GM12878 (cell line): ENCODE data around the gene DYNLT4.

Source experiments
- BACH1 ChIP-seq: fragments of 450-650 bp; IDR thresholded peaks from 2 replicates; pipeline ENCODE4 v1.6.1; 2017; ENCODE audit warnings: mild to moderate bottlenecking, borderline replicate concordance
- EED ChIP-seq: sonication (generic); IDR thresholded peaks from 2 replicates; pipeline ENCODE4 v1.6.1; 2016; ENCODE audit warnings: antibody characterized with exemption, low read depth
- EZH2 ChIP-seq: IDR thresholded peaks from 2 replicates; pipeline ENCODE4 v1.6.1; 2012; ENCODE audit warnings: low read depth, mild to moderate bottlenecking, control low read depth, inconsistent platforms, low read length, borderline replicate concordance; ENCODE audit not compliant: control insufficient read depth
- MTA2 ChIP-seq: fragments of 450-650 bp; IDR thresholded peaks from 2 replicates; pipeline ENCODE4 v1.6.1; 2016; ENCODE audit warnings: low read depth, mild to moderate bottlenecking, moderate library complexity
- MTA3 ChIP-seq: IDR thresholded peaks from 2 replicates; pipeline ENCODE4 v1.6.1; 2012; ENCODE audit warnings: low read length, inconsistent platforms, borderline replicate concordance
- NFIC ChIP-seq: IDR thresholded peaks from 2 replicates; pipeline ENCODE4 v1.6.1; 2012; ENCODE audit warnings: low read depth, mild to moderate bottlenecking, inconsistent platforms, low read length, moderate library complexity
- POLR2A ChIP-seq: IDR thresholded peaks from 2 replicates; pipeline ENCODE4 v1.6.1; 2011; ENCODE audit warnings: low read depth, mild to moderate bottlenecking, low read length
- SRF ChIP-seq, 2 experiments: IDR thresholded peaks; 2 replicates each; pipeline ENCODE4 v1.6.1; 2011; ENCODE audit warnings: low read depth in 2 of 2, low read length in 2 of 2, mild to moderate bottlenecking in 1 of 2, moderate library complexity in 1 of 2
- YY1 ChIP-seq: IDR thresholded peaks from 2 replicates; pipeline ENCODE4 v1.6.1; 2011; ENCODE audit warnings: low read depth, mild to moderate bottlenecking, low read length
- TF ChIP-seq, protein P1 (sequence below): IDR thresholded peaks from 2 replicates; pipeline ENCODE4 v1.6.1; 2012; ENCODE audit warnings: low read length, inconsistent platforms
- TF ChIP-seq, protein P2 (sequence below), 3 experiments: IDR thresholded peaks in 2 of 3; conservative IDR thresholded peaks in 1 of 3; 2 replicates each; pipeline ENCODE4 v1.5.1; 2011; ENCODE audit warnings: low read depth in 3 of 3, low read length in 3 of 3, mild to moderate bottlenecking in 3 of 3, control low read depth in 2 of 3, moderate library complexity in 2 of 3, inconsistent platforms in 1 of 3, mixed read lengths in 1 of 3; ENCODE audit not compliant: control insufficient read depth in 2 of 3, insufficient read depth in 1 of 3; ENCODE audit errors: extremely low read depth in 1 of 3

DNA sequence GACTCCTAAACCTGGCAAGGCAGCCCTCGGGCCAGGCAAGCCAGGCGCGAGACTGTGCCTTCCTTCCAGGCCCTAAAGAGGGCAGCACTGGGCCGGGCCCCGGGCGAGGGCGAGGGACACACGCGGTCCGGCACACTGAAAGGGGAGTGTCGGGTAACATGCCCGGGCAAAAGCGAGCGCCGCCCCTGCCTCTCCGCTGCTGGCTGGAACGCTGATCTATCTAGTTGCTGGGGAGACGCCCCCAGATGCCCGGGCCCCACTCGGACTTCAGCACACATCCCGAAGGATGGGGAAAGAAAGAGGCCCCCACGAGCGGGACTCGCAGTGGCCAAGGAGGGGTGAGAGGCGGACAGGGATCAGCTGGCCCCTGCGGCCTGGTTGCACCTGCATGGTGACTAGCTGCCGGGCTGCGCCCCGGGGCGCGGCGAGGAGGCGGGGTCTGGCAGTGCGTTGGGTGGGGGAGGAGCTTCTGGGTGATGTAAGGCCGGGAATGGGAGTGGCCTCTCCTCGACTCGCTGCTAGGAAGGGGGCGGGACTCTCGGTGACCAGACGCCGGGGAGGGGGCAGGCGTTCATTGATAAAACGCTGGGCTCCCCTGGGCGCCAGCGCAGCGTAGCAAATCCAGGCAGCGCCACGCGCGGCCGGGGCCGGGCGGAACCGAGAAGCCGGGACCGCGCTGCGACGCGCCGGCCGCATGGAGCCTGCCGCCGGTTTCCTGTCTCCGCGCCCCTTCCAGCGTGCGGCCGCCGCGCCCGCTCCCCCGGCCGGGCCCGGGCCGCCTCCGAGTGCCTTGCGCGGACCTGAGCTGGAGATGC is 7.2 kb downstream of the DYNLT4 start, which contains the start of gene PLK3:
- TF ChIP-seq MTA2 (no peak), SRF (IDR thresholded peaks at IDR 0.05; ENCODE audit: low read depth in 2 of 2, low read length in 2 of 2) (peak in 1 of 2 experiments; percentile 24; a peak in 1 of 4 replicates), BACH1 (peak; percentile 69), MTA3 (no peak), YY1 (peak; percentile 55), POLR2A (peak; percentile 90), EED (peak; percentile 57; the same call in 1 of the 2 replicates), NFIC (no peak), EZH2 (no peak)
- TF ChIP-seq, protein P1, sequence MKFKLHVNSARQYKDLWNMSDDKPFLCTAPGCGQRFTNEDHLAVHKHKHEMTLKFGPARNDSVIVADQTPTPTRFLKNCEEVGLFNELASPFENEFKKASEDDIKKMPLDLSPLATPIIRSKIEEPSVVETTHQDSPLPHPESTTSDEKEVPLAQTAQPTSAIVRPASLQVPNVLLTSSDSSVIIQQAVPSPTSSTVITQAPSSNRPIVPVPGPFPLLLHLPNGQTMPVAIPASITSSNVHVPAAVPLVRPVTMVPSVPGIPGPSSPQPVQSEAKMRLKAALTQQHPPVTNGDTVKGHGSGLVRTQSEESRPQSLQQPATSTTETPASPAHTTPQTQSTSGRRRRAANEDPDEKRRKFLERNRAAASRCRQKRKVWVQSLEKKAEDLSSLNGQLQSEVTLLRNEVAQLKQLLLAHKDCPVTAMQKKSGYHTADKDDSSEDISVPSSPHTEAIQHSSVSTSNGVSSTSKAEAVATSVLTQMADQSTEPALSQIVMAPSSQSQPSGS: no peak
- TF ChIP-seq, protein P2, sequence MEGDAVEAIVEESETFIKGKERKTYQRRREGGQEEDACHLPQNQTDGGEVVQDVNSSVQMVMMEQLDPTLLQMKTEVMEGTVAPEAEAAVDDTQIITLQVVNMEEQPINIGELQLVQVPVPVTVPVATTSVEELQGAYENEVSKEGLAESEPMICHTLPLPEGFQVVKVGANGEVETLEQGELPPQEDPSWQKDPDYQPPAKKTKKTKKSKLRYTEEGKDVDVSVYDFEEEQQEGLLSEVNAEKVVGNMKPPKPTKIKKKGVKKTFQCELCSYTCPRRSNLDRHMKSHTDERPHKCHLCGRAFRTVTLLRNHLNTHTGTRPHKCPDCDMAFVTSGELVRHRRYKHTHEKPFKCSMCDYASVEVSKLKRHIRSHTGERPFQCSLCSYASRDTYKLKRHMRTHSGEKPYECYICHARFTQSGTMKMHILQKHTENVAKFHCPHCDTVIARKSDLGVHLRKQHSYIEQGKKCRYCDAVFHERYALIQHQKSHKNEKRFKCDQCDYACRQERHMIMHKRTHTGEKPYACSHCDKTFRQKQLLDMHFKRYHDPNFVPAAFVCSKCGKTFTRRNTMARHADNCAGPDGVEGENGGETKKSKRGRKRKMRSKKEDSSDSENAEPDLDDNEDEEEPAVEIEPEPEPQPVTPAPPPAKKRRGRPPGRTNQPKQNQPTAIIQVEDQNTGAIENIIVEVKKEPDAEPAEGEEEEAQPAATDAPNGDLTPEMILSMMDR (IDR thresholded peaks at IDR 0.05 in 2 of 3, conservative IDR thresholded peaks at IDR 0.05 in 1 of 3; ENCODE audit: control insufficient read depth in 2 of 3, extremely low read depth in 1 of 3, insufficient read depth in 1 of 3, low read depth in 3 of 3, low read length in 3 of 3): peak; percentile 92 to 97 (median 95)
